ENCODE data around the gene GPC3.

GPC3 gene

GRCh38 chrX:133689997-133690599 lies 295.3 kb downstream of the GPC3 start:
- DNase-seq (ENCODE audit: low read depth in 2 of 2): no peak

- no peak for DNase-seq (ENCODE audit: low read depth in 2 of 2)
Measured at GRCh38 chrX:133685822-133686221, 299.6 kb downstream of the GPC3 start.

GRCh38 chrX:133681897-133682296 lies 303.5 kb downstream of the GPC3 start:
- no peak for DNase-seq (ENCODE audit: low read depth in 2 of 2)

- DNase-seq (ENCODE audit: low read depth in 2 of 2): no peak
Measured at GRCh38 chrX:133681421-133681820, 304.0 kb downstream of the GPC3 start.

- no peak for DNase-seq (ENCODE audit: low read depth in 2 of 2)
Measured at GRCh38 chrX:133677123-133678063, 308.0 kb downstream of the GPC3 start.

- DNase-seq (ENCODE audit: low read depth in 2 of 2): no peak
Measured at GRCh38 chrX:133676344-133677122, 308.9 kb downstream of the GPC3 start.

- no peak for DNase-seq (ENCODE audit: low read depth in 2 of 2)
Measured at GRCh38 chrX:133674726-133675470, 310.5 kb downstream of the GPC3 start.

GRCh38 chrX:133670383-133670782 lies 315.0 kb downstream of the GPC3 start:
- DNase-seq (ENCODE audit: low read depth in 2 of 2): peak; percentile 29 to 32

GRCh38 chrX:133669214-133669613 lies 316.2 kb downstream of the GPC3 start:
- no peak for DNase-seq (ENCODE audit: low read depth in 2 of 2)

GRCh38 chrX:133668225-133668931 lies 317.0 kb downstream of the GPC3 start:
- DNase-seq (ENCODE audit: low read depth in 2 of 2): no peak

- DNase-seq (ENCODE audit: low read depth in 2 of 2): no peak
Measured at GRCh38 chrX:133666256-133666655, 319.1 kb downstream of the GPC3 start.

GRCh38 chrX:133661962-133662839 lies 323.2 kb downstream of the GPC3 start:
- peak in 1 of 2 experiments; percentile 24 for DNase-seq (ENCODE audit: low read depth in 2 of 2)

GRCh38 chrX:133660281-133660680 lies 325.1 kb downstream of the GPC3 start:
- DNase-seq (ENCODE audit: low read depth in 2 of 2): peak in 1 of 2 experiments; percentile 22

GRCh38 chrX:133658293-133658911 lies 327.0 kb downstream of the GPC3 start:
- DNase-seq (ENCODE audit: low read depth in 2 of 2): no peak

GRCh38 chrX:133655275-133656265 lies 329.8 kb downstream of the GPC3 start:
- DNase-seq (ENCODE audit: low read depth in 2 of 2): peak; percentile 44 to 51

- DNase-seq (ENCODE audit: low read depth in 2 of 2): peak in 1 of 2 experiments; percentile 19
Measured at GRCh38 chrX:133654811-133655210, 330.6 kb downstream of the GPC3 start.

GRCh38 chrX:133653358-133653757 lies 332.0 kb downstream of the GPC3 start:
- no peak for DNase-seq (ENCODE audit: low read depth in 2 of 2)

GRCh38 chrX:133652185-133652584 lies 333.2 kb downstream of the GPC3 start:
- DNase-seq (ENCODE audit: low read depth in 2 of 2): no peak

Data from fibroblast of skin of left quadriceps (primary cell).